GM20000 (cell line): ENCODE data around the gene GMPR2.
"Not testable (repeated sequence)": the region's sequence is repeated elsewhere in the genome, so short reads cannot be mapped to it uniquely, and the experiment has no call there.

ENCODE experiments used
- DNase-seq: peaks from one replicate; pipeline ENCODE4 v3.0.0; 2012; ENCODE audit warnings: low spot score
- CTCF ChIP-seq: IDR thresholded peaks from 2 replicates; pipeline ENCODE4 v1.5.1; 2012; ENCODE audit warnings: mild to moderate bottlenecking, control low read depth; ENCODE audit errors: extremely low read depth, missing control alignments

GMPR2 gene

GRCh38 chr14:24215495-24216344 is 17.0 kb upstream of the GMPR2 start, which contains the start of gene MDP1:
Gene MDP1 (minus strand): TSS chr14:24216066. CDS start chr14:24215955, 111 bp downstream.
- peak; percentile 87 for TF ChIP-seq CTCF
- peak; percentile 85 for DNase-seq

GRCh38 chr14:24216345-24216699 is 16.4 kb upstream of the GMPR2 start:
- TF ChIP-seq CTCF = no peak
- DNase-seq = no peak

- DNase-seq = not testable (repeated sequence)
Measured at GRCh38 chr14:24216876-24217275, 15.9 kb upstream of the GMPR2 start.

DNA sequence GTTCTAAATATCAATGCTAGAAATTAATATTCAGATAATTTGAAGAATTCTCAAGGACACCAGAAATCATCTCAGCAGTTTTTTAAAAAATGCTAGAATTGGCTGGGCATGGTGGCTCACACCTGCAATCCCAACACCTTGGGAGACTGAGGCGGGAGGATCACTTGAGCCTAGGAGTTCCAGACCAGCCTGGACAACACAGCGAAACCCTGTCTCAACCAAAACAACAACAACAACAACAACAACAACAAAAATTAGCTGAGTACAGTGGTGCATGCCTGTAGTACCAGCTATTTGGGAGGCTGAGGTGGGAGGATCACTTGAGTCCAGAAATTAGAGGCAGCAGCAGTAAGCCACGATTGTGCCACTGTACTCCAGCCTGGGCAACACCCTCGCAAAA is 13.6 kb upstream of the GMPR2 start:
- no peak for TF ChIP-seq CTCF
- no peak for DNase-seq

DNA sequence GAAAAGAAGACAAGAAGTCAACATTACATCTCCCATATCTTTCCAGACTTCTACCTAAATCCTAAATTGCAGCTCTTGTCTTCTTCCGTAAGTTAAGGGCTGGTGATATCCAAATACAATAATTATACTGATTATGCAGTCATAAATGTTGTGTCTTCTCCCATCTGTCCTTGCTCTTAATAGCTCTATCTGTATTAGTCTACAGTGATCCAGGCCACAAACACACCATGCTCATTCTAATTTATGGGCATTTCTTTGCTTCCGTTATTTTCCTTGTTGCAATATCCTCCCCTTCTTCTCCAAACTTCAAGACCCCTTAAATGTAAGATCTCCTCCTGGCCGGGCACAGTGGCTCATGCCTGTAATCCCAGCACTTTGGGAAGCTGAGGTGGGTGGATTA is 13.2 kb upstream of the GMPR2 start:
- DNase-seq = no peak
- no peak for TF ChIP-seq CTCF

- DNase-seq = not testable (repeated sequence)
Measured at GRCh38 chr14:24222987-24223386, 9.7 kb upstream of the GMPR2 start.

DNA sequence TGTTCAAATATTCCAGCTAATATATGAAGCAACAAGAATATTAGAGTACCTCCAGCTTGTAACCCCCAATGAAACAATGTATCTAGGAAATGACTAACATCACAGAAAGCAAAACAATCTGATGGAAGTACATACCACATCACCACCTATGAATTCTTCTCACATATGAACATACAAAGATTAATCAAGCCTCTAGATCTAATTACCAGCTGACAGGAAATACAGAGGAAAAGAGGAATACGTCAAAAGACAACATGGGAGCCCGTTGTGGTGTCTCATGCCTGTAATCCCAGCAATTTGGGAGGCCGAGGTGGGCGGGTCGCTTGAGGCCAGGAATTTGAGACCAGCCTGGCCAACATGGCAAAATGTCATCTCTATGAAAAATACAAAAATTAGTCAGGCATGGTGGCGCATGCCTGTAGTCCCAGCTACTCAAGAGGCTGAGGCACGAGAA is 8.1 kb upstream of the GMPR2 start:
- no peak for DNase-seq
- no peak for TF ChIP-seq CTCF

DNA sequence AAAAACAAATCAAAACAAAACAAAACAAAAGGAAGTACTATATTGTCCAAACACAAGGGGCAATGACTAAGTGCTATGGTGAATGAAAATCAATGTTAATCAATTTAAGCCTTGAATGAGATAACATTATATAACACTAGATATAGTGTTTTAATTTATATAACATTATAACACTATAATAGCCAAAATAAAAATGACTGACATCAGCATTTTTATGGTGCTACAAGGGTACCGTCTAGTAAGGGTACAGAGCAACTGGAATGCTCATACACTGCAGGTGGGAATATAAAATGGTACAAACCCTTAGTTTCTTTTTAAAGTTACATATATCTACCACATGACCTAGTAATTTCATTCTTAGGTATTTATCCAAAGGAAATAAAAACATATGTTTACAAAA is 6.3 kb upstream of the GMPR2 start:
- no peak for TF ChIP-seq CTCF
- DNase-seq = no peak
